ENCODE results near the gene SARNP. TPM values are rescaled to one million over a fixed set of nuclear protein-coding genes. Genes with fewer than 3 reads are reported as not detected.
A peak's percentile ranks its signal among the peaks of the same experiment; 100 is the strongest.

Gene SARNP
- total RNA-seq, 1 donor from 2014 or later, result 78.3 TPM

DNA sequence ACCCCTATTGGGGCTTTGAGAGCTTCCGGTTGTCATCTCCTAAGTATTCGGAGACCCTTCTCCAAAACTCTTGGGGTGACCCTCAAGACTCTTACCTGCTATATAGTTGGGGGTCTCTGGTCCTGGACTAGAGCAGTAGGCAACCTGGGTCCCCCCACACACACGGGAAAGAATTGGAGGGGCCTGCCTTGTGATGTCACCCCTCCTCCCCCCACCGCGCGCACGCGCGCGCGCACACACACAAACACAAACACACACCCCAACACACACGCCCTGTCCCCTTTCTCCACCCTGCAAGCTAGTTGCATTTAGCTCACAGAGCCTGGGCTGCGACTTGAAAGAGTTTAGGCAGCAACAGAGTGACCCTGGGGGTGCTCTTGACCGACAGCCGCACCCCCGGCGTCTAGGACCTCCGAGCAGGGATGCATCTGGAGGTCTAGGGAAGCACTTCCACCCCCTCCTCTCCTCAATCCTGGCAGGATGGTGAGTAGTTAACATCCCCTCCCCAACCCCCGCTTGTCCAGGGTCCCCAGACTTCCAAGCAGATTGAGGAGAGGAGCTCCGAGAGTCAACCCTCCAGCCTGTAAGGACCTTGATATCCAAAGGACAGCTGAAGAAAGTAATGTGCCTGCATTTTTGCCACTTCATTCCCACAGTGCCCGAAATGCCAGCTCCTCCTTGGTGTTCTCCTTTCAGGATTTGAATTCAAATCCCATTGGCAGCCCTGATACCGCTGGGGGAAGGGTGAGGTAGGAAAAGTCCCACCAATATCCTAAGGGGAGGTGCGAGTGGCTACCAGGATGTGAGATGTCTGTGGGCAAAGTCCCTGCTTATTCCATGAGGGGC, 13.3 kb upstream of the SARNP start:
- peak; percentile 46 for DNase-seq (ENCODE audit: low spot score)
- Mint-ChIP-seq H3K9me3 (no peaks in the 10 kb centered on the region), H3K36me3 (ENCODE audit: low read depth) (peaks cover 20% of the 10 kb centered on the region), H3K27ac (peak overlapping the region; percentile 89), H3K27me3 (ENCODE audit: low read depth) (no peaks in the 10 kb centered on the region), H3K4me3 (ENCODE audit: low read depth) (peak overlapping the region; percentile 97), H3K4me1 (ENCODE audit: low read depth) (peaks cover 33% of the 10 kb centered on the region)
- intact Hi-C loops (cut with micrococcal nuclease), result no loop called here

DNA sequence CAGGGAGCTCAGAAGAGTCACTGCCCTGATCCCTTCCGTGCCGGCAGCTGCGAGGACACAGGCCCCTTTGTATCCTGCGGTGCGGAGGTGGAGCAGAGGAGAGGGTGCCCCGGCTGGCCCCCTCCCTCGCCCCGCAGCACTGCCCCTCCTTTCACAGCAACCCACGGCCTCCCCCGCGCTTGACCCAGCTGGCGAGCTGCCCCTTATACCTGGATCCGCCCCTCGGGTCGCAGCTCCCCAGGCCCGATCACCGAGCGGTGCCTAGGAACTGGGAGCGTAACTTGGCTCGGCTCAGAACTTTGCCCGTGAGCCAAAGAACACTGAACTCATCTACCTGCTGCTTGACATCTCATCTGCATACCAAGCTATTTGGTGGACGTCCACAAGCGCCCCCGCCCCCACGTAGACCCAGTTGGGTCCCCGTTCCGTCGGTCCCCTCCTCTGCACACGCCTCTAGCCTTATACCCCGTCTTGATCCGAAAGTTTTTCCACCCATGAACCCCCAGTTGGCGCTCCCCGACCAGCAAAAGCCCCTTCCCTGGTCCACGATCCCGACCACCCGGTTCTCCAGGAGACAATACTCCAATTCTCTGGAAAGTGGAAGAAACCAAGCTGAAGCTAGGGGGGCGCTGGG, 12.6 kb upstream of the SARNP start:
- peaks cover 36% of the 10 kb centered on the region for H3K4me1 Mint-ChIP-seq (ENCODE audit: low read depth)
- H3K36me3 Mint-ChIP-seq (ENCODE audit: low read depth), result peaks cover 22% of the 10 kb centered on the region
- H3K27me3 Mint-ChIP-seq (ENCODE audit: low read depth), result no peaks in the 10 kb centered on the region
- no peaks in the 10 kb centered on the region for H3K9me3 Mint-ChIP-seq
- intact Hi-C loops (cut with micrococcal nuclease), result loop anchor here (1.0 to 2.0 kb wide), 4 partner anchors 13 to 274 kb away; partner anchors contain the start of genes PA2G4, PYM1 and SARNP
- H3K4me3 Mint-ChIP-seq (ENCODE audit: low read depth), result peak overlapping the region; percentile 97
- peak overlapping the region; percentile 89 for H3K27ac Mint-ChIP-seq
- peak; percentile 16 for DNase-seq (ENCODE audit: low spot score)

DNA sequence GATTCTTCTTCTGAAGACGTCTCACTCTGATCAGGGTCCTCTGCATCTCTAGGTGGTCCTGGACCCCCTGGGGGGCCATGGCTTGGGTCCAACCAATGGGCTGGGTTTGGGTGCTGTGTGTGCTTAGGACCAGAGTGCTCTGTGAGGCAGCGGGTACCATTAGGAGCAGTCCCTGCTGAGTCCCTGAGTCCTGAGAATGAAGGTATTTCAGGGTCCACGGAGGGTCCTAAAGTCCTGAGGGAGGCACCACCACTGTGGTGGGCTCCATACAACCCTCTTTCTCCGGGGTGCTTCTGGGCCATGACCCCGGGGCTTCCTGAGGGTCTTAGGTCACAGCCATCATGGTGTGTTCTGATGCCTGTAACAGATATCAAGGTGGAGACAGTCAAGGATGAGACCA, 10.8 kb upstream of the SARNP start:
- Mint-ChIP-seq H3K36me3 (ENCODE audit: low read depth) (peaks cover 31% of the 10 kb centered on the region), H3K4me3 (ENCODE audit: low read depth) (peak overlapping the region; percentile 97), H3K4me1 (ENCODE audit: low read depth) (peaks cover 43% of the 10 kb centered on the region), H3K27me3 (ENCODE audit: low read depth) (no peaks in the 10 kb centered on the region), H3K27ac (peak overlapping the region; percentile 74), H3K9me3 (no peaks in the 10 kb centered on the region)
- intact Hi-C loops (cut with micrococcal nuclease), result loop anchor here (2.0 kb wide), 1 partner anchor 70 kb away; no protein-coding TSS in a partner anchor
- no peak for DNase-seq (ENCODE audit: low spot score)

DNA sequence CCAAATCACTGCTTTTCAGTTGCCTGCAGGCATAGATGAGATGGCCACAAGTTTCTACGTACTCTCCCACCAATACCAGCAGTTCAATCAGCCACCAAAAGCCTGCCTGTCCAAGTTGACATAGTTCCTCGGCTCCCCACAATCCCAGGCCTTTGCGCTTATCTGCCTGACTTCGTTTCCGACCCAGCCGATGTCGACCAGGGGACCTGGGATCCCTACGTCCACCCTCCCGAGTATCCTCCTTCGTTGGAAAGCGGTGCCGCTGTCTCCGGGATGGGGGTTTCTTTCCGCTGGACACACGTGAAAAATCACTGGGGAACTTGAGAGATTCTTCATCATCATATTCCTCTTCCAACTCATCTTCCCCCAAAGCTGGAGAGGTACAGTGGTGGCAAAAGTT, 10.3 kb upstream of the SARNP start:
- Mint-ChIP-seq H3K36me3 (ENCODE audit: low read depth) (peaks cover 37% of the 10 kb centered on the region), H3K27ac (peak overlapping the region; percentile 63), H3K4me3 (ENCODE audit: low read depth) (peak overlapping the region; percentile 97), H3K4me1 (ENCODE audit: low read depth) (peaks cover 42% of the 10 kb centered on the region), H3K9me3 (no peaks in the 10 kb centered on the region), H3K27me3 (ENCODE audit: low read depth) (no peaks in the 10 kb centered on the region)
- no peak for DNase-seq (ENCODE audit: low spot score)
- intact Hi-C loops (cut with micrococcal nuclease), result loop anchor here (2.0 kb wide), 1 partner anchor 71 kb away; no protein-coding TSS in a partner anchor

DNA sequence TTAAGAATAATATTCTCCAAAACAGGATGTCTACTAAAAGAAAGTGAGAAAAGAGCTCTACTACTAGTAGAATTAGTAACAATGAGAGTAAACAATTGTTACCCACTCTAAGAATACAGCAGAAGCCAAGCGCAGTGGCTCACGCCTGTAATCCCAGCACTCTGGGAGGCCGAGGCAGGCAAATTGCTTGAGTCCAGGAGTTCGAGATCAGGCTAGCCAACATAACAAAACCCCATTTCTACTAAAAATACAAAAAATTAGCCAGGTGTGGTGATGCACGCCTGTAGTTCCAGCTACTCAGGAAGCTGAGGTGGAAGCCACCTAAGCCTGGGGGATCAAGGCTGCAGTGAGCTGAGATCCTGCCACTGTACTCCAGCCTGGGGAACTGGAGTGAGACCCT, 7.2 kb upstream of the SARNP start:
- peaks cover 32% of the 10 kb centered on the region for H3K4me1 Mint-ChIP-seq (ENCODE audit: low read depth)
- intact Hi-C loops (cut with micrococcal nuclease), result no loop called here
- peaks cover 61% of the 10 kb centered on the region for H3K36me3 Mint-ChIP-seq (ENCODE audit: low read depth)
- H3K9me3 Mint-ChIP-seq, result no peaks in the 10 kb centered on the region
- peak overlapping the region; percentile 60 for H3K27ac Mint-ChIP-seq
- no peaks in the 10 kb centered on the region for H3K27me3 Mint-ChIP-seq (ENCODE audit: low read depth)
- H3K4me3 Mint-ChIP-seq (ENCODE audit: low read depth), result peak overlapping the region; percentile 1
- no peak for DNase-seq (ENCODE audit: low spot score)

DNA sequence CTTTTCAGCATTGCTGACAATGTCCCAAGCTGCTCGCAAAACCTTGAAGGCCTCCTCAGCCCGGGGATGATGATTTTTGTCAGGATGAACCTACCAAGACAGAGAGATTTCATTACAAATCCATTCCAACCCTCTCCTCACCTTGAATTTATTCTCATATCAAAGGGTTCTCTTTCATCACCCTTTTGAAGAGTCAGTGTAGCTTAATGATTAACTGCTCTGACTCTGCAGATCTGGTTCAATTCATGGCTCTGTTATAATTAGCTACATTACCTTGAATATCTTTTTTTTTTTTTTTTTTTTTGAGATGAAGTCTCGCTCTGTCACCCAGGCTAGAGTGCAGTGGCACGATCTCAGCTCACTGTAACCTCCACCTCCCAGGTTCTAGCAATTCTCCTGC, 5.9 kb upstream of the SARNP start:
- Mint-ChIP-seq H3K4me3 (ENCODE audit: low read depth) (no peak overlapping the region), H3K4me1 (ENCODE audit: low read depth) (peaks cover 41% of the 10 kb centered on the region), H3K27me3 (ENCODE audit: low read depth) (no peaks in the 10 kb centered on the region), H3K36me3 (ENCODE audit: low read depth) (peaks cover 68% of the 10 kb centered on the region), H3K9me3 (no peaks in the 10 kb centered on the region), H3K27ac (peak overlapping the region; percentile 18)
- no peak for DNase-seq (ENCODE audit: low spot score)
- intact Hi-C loops (cut with micrococcal nuclease), result no loop called here

DNA sequence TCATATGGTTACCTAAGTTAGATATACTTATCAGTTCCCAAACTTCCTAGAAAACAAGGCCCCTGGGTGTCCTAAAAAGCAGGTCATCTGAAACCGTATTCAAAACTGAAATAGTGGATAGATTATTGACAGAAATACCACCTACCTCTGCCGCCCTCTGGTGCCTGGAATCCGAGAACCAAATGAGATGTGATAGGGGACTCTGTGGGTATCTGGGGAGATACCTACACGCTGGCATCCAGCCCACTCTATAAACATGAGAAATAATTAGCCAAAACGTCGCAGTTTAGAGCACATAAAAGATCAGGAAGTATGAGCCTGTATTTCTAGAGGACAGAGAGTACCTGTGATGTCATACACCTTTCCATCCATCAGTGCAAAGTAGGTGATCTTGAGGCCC, 4.7 kb upstream of the SARNP start:
- H3K4me1 Mint-ChIP-seq (ENCODE audit: low read depth), result peaks cover 29% of the 10 kb centered on the region
- intact Hi-C loops (cut with micrococcal nuclease), result no loop called here
- peak overlapping the region; percentile 18 for H3K27ac Mint-ChIP-seq
- H3K4me3 Mint-ChIP-seq (ENCODE audit: low read depth), result no peak overlapping the region
- H3K36me3 Mint-ChIP-seq (ENCODE audit: low read depth), result peaks cover 56% of the 10 kb centered on the region
- DNase-seq (ENCODE audit: low spot score), result no peak
- no peaks in the 10 kb centered on the region for H3K27me3 Mint-ChIP-seq (ENCODE audit: low read depth)
- H3K9me3 Mint-ChIP-seq, result no peaks in the 10 kb centered on the region

DNA sequence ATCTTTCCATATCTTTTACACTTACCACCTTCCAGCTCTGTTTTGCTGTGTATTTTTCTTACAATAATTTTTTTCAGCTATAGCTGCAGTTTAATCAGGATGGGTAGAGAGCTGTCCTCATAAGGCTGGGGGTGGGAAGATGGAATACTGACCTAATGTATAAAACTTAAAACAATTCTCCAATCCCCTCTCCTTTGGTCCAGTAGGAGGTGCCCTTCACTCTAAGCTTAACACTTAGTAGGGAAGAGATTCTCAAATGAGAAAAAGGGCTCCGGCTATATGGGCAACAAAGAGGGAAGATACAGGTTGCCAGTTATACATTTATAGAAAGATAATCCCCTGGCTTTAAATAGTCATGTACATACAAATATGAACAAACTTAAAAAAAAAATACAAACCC, 3.2 kb upstream of the SARNP start:
- no peak overlapping the region for H3K27ac Mint-ChIP-seq
- H3K9me3 Mint-ChIP-seq, result no peaks in the 10 kb centered on the region
- intact Hi-C loops (cut with micrococcal nuclease), result no loop called here
- H3K27me3 Mint-ChIP-seq (ENCODE audit: low read depth), result no peaks in the 10 kb centered on the region
- peaks cover 51% of the 10 kb centered on the region for H3K36me3 Mint-ChIP-seq (ENCODE audit: low read depth)
- no peak overlapping the region for H3K4me3 Mint-ChIP-seq (ENCODE audit: low read depth)
- peaks cover 26% of the 10 kb centered on the region for H3K4me1 Mint-ChIP-seq (ENCODE audit: low read depth)
- no peak for DNase-seq (ENCODE audit: low spot score)

DNA sequence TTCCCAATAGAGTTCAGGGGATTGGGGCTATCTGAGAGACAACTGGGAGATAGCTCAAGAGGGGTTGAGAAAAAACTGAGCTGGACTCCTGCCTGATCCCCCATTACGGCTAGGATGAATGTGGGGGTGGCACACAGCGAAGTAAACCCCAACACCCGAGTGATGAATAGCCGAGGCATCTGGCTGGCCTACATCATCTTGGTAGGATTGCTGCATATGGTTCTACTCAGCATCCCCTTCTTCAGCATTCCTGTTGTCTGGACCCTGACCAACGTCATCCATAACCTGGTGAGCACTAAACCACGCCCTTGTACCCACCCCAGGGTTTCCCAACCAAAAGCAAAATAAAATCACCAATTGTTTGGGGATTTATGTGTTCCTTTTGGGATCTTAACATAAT, 1.4 kb upstream of the SARNP start:
- peaks cover 57% of the 10 kb centered on the region for H3K36me3 Mint-ChIP-seq (ENCODE audit: low read depth)
- H3K4me3 Mint-ChIP-seq (ENCODE audit: low read depth), result no peak overlapping the region
- no peaks in the 10 kb centered on the region for H3K9me3 Mint-ChIP-seq
- intact Hi-C loops (cut with micrococcal nuclease), result loop anchor here (5.0 kb wide), 2 partner anchors 223 to 837 kb away; partner anchors contain the start of genes RPS26 and TESPA1
- peaks cover 24% of the 10 kb centered on the region for H3K4me1 Mint-ChIP-seq (ENCODE audit: low read depth)
- DNase-seq (ENCODE audit: low spot score), result no peak
- no peaks in the 10 kb centered on the region for H3K27me3 Mint-ChIP-seq (ENCODE audit: low read depth)
- no peak overlapping the region for H3K27ac Mint-ChIP-seq

DNA sequence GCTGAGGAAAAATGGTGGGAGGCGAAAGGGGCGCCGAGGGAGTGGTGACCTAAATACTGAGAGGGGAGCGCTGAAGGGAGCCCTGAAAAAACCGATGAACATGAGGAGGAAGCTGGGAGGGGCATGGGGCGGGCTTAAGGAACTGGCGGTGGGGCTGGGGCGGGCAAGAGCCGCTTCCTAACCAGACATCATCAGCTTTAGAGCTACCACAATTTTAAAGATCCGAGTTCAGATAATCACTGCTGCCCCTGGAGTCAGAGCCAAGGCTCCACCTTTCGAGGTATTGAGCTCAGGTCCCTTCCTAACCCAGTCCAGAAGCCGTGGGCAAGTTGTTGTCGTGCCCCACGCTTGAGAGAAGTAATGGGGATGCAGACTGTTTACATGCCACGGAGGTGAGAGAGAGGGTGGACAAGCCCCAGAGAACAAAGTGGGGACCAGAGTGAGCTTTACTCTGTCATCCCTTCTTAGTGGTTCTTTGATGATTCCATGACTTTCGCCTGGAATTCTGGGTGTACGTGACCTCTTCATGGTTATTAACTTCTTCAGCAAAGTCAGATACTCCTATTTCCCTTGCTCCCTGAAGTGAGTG, 710 bp upstream of the SARNP start:
- Mint-ChIP-seq H3K9me3 (no peaks in the 10 kb centered on the region), H3K36me3 (ENCODE audit: low read depth) (peaks cover 57% of the 10 kb centered on the region), H3K4me1 (ENCODE audit: low read depth) (peaks cover 25% of the 10 kb centered on the region), H3K27me3 (ENCODE audit: low read depth) (no peaks in the 10 kb centered on the region), H3K4me3 (ENCODE audit: low read depth) (no peak overlapping the region), H3K27ac (peak overlapping the region; percentile 43)
- intact Hi-C loops (cut with micrococcal nuclease), result loop anchor here (5.0 kb wide), 2 partner anchors 224 to 836 kb away; partner anchors contain the start of genes RPS26 and TESPA1
- no peak for DNase-seq (ENCODE audit: low spot score)

DNA sequence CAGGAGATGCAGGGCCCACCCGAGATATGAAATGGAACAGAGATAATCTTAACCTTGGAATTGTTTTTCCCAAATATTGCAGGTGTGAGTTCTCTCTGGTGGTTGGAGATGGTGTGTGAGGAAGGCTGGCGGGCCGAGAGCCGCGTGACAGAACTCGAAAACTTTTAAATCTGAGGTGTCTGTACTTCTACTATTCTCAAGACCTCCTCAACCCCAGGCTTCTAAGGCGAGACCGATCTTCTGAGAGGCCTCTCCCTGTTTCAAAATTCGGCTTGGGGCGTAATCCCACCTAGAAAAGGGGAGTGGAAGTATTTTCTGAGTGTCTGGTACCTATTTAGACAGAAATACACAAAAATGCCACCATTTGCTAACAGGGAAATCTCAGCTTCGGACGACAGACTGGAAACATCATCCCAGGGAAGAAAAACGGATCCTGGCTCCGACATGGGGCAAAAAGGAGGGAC, 611 bp downstream of the SARNP start:
- H3K4me3 Mint-ChIP-seq (ENCODE audit: low read depth), result no peak overlapping the region
- H3K27me3 Mint-ChIP-seq (ENCODE audit: low read depth), result no peaks in the 10 kb centered on the region
- H3K9me3 Mint-ChIP-seq, result no peaks in the 10 kb centered on the region
- peaks cover 33% of the 10 kb centered on the region for H3K4me1 Mint-ChIP-seq (ENCODE audit: low read depth)
- peaks cover 55% of the 10 kb centered on the region for H3K36me3 Mint-ChIP-seq (ENCODE audit: low read depth)
- intact Hi-C loops (cut with micrococcal nuclease), result loop anchor here (1.0 to 5.0 kb wide), 6 partner anchors 12 to 835 kb away; partner anchors contain the start of genes CD63, DNAJC14, PYM1 and RAB5B
- H3K27ac Mint-ChIP-seq, result no peak overlapping the region
- DNase-seq (ENCODE audit: low spot score), result no peak

DNA sequence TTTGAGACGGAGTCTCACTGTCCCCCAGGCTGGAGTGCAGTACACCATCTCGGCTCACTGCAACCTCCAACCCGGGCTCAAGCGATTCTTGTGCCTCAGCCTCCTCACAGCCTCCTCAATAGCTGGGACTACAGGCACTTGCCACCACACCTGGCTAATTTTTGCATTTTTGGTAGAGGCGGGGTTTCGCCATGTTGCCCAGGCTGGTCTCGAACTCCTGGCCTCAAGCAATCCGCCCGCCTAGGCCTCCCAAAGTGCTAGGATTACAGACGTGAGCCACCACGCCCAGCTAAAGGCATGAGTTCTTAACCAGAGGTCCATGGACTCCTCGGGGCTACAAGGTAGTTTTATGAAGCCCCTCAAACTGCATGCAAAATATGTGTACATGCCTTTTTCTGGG, 2.1 kb downstream of the SARNP start:
- H3K4me1 Mint-ChIP-seq (ENCODE audit: low read depth), result peaks cover 36% of the 10 kb centered on the region
- intact Hi-C loops (cut with micrococcal nuclease), result loop anchor here (5.0 kb wide), 2 partner anchors 227 to 833 kb away; partner anchors contain the start of genes RPS26 and TESPA1
- peak overlapping the region; percentile 70 for H3K4me3 Mint-ChIP-seq (ENCODE audit: low read depth)
- no peak for DNase-seq (ENCODE audit: low spot score)
- no peaks in the 10 kb centered on the region for H3K9me3 Mint-ChIP-seq
- peaks cover 54% of the 10 kb centered on the region for H3K36me3 Mint-ChIP-seq (ENCODE audit: low read depth)
- H3K27me3 Mint-ChIP-seq (ENCODE audit: low read depth), result no peaks in the 10 kb centered on the region
- no peak overlapping the region for H3K27ac Mint-ChIP-seq
